ENCODE measurements around the gene COLEC12.

Gene COLEC12

DNA sequence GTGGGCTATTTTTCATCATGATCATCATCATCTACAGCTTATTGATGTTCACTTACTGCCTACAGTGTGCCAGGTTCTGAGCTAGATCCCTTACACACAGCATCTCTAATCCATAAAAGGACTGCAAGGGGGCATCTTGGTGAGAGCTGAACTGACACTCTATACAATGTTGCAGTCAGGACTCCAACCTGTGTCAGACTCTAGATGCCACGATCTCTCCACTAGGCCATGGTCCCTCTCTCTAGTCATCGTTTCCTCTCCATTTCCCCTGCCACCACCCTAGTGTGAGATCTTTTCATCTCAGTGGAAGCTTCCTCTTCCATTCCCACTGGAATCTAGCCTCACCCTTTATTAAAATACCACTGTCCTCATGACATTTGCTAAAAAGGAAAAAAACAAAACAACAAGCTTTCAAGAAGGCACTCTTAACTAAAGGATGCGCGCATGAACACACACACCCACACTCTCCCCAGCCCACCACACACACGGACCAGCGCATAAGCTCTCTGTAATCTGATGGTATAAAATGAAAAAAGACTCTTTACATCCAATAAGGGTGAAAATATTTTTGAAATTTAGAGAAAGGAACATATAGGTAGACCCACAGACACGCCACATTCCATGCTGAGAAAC is 139.3 kb downstream of the COLEC12 start:
- DNase-seq, result no peak

DNA sequence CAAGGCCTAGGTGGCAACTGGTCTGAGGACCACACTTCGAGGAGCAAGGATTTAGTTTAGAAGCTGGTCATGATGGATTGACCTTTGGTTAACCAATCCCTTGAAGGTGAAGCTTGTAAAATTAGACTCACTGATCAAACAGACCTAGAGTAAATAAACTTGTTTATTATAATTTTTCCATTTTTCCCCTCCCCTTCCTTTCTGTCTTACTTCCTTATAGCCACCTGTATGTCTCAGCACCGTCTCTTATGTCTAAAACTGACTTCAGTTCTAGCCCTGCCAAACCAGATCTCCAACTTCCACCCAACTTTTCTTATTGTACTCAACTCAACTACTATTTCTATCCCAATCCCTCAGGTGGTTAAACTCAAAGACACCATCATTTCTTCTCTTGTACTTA is 139.8 kb downstream of the COLEC12 start:
- DNase-seq, result no peak

DNA sequence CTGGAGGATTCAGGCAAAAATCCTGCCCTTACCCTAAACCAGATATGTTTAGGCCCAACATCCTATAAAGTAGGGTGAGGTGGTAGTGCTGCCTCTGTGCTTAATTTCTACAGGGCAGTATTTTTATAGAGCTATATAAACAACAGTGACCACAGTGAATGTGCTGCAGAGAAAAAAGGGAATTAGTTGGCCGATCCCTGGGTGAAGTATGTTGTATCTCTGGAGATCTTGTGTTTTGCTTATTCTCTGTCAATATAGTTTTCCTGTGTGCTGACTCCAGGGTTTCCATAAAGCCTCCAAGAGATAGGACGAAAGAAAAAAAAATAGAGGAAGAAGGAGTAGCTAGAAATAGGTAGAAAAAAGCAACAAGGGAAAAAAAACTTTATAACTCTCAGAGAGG is 143.7 kb downstream of the COLEC12 start:
- DNase-seq, result no peak

DNA sequence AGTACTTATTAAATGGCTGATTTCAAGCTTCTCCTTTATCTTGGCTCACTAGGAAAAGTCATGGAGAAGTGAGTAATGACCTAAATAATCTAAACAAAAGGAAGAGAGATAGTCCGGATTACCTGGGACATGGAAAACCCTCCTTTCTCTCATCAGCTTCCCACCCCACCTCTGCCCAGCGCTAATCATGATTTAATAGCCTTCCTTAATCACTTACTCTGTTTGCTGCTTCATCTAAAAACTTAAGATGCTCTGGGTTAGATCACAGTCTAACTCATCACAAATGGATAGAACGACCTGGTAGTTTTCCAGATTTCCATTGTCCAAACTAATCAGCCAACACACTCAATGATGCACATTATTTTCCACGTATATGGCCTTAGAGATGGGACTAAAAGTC is 144.8 kb downstream of the COLEC12 start:
- no peak for DNase-seq

DNA sequence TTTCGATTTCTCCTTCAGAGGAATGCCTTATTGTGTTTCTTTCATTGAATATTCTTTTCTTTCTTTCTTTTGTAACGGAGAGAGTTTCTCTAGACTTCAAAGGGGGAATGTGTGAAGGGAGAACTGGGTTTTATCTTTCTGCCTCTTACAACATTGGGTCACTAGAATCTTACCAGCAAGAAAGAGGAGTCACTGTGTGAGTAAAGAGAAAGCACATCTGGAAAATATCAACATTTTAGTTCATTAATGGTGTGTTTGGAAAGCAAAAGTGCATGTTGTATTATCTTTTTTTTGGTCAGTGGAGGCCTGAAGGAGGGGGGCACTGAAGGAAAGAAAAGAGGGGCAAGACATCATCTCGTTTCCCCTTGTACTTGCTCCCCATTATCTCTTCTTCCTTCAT is 146.0 kb downstream of the COLEC12 start:
- DNase-seq, result no peak

DNA sequence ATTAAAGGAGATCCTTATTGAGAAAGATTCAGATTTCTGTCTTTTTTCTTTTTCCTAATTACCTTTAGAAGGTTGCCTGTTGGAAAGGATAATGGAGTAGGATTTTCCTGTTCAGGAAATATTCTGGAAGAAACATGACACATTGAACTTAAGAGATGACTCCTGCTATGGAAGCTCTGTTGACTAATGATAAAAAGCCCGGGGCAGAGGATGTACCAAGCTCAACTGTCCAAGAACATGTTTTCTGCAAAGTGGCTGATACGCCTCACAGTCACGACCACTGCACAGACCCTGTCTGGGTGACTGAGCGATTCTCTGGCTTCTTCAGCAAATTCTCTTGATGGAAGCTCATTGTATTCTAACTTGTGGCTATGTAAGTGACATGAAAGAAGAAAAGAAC is 146.5 kb downstream of the COLEC12 start:
- no peak for DNase-seq

DNA sequence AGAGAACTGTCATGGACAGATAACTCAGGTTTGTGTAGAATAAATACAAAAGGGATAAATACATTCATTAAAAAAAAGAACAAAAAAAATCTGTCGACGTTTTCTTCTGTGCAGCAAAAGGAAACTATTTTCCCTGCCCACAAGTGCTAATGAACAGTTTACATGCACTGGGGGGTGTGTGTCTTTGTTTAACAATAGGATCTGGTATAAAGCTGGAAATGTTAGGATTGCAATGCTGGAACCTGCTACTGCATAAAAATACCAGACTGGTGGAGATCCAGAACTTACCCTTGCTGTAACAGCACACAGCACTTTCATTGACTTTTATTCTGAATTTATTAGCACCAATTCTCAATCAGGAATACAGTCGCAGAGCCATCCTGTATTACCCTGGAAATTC is 148.1 kb downstream of the COLEC12 start:
- DNase-seq, result no peak

DNA sequence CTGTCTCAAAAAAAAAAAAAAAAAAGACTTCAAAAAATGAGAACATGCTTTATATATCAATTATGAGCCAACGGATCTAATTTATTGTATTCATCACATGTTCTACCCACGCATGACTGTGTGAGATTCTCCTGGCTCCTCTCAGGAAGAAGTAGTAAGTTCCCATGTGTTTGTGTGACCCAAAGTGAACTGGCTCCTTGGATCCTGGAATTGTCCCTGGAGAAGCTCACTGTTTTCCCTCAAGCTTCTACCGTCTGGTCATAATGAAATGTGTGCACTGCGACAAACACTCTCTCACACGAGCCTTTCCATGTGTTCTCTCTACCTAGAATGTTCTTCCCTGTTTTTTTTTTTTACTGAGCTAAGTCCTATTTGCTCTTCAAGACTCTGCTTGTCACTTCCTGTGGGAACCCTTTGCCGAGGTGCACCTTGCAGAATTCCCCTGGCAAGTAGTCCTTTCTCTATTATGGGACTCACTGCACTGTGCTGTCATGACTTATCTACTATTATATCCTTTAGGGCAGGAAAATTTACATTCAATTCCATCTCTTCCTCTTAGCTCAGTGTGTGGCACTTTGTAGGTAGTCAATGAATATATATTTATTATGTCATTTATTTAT is 149.4 kb downstream of the COLEC12 start:
- no peak for DNase-seq

DNA sequence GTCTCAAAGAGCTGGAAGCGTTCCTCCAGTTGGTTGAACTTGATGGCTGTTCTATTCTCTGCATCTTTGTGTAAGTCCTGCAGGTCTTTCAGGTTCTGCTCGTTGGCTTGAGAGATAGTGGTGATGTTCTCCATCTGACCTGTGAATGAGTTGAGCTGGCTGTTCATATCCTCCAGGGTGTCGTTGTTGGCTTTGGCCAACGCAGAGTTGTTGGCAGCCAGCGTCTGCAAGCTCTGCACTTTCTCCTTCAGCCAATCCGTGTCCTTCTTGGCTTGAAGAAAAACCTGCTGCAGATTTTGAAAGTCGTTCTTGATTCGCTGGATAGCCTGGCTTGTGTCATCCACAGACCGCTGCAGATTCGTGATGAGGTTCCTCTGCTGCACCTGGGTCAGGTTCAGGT is 153.9 kb downstream of the COLEC12 start:
- DNase-seq, result no peak

DNA sequence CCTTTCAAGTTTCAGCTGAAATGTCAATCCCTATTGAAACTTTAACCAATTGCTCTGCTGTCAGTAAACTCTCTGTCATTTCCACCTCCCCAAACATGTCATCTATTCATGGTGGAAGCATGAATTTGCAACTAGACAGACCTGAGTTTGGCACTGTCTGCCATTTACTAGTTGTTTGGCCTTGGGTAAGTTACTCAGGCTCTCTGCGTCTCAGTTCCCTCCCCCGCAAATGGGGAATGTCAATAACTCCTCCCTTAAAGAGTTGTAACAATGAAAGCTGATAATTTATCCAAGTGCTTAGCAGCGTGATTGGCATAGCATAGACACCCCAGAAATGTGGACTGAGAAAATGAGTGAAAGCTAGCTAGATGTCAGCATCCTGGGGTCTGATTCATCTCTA is 159.4 kb downstream of the COLEC12 start:
- no peak for DNase-seq

DNA sequence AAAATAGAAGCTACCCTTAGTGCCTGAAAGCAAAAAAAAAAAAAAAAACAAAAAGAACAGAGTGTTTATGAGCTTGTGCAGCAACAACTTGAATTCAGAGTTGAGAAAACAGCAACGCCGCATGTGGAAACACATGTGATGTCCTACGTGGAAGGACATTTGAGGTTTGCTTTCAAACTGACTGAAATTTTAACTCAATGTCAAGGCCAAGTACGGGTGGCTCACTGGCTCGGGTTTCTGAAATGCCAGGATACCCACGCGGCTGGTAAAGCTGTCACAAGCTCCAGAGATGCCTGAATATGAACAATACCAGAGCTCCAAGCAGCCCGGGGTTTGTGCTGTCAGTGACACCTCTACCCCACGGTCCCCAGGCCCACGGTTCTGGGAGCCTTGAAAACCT is 160.5 kb downstream of the COLEC12 start:
- no peak for DNase-seq

DNA sequence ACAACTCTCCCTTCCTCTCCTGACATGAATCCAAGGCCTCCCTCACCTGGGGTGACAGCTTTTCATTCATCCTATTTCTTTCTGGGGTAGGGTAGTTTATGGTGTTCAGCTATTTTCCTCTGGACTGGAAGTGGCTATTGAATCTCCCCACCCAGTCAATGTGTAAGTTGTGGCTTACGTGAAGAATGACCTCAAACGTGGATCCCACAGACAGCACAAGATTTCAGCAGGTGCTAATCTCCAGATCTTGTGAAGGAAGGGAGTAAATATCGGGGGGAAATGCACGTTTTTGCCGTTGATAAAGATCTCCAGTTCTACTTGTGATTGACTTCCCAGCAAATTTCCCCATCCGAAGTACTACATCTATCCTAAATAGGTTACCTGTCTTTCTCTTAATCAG is 161.3 kb downstream of the COLEC12 start:
- no peak for DNase-seq

DNA sequence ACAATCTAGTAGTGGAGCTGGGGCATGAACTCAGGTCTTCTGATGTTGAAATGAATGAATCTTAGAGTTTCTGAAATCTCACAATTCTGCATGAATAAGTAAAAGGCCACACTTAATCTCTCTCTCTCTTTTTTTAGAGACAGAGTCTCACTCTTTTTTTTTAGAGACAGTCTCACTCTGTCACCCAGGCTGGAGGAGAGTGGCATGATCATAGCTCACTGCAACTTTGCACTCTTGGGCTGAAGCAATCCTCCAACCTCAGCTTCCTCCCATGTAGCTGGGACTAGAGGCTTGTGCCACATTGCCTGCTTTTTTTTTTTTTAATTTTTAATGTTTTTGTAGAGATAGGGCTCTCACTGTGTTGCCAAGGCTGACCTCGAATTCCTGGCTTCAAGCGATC is 163.8 kb downstream of the COLEC12 start:
- no peak for DNase-seq

DNA sequence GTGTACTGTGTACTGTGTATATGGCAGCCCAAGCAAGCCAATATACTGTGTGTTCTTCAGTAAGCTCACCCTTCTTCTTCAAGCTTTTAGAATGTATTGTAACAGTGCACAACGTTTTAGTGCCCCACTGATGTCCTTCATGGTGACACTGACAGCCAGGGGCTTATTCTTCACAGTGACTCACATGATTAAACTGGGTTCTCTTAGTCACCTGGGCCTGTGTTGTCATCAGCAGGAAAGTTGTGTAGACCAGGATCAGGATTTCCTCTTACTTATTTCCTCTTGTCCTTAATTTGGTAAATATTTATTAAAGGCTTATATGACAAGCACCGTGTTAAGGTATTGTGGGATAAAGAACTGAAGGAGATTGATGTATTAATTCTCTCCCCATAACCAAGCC is 164.8 kb downstream of the COLEC12 start:
- no peak for DNase-seq

DNA sequence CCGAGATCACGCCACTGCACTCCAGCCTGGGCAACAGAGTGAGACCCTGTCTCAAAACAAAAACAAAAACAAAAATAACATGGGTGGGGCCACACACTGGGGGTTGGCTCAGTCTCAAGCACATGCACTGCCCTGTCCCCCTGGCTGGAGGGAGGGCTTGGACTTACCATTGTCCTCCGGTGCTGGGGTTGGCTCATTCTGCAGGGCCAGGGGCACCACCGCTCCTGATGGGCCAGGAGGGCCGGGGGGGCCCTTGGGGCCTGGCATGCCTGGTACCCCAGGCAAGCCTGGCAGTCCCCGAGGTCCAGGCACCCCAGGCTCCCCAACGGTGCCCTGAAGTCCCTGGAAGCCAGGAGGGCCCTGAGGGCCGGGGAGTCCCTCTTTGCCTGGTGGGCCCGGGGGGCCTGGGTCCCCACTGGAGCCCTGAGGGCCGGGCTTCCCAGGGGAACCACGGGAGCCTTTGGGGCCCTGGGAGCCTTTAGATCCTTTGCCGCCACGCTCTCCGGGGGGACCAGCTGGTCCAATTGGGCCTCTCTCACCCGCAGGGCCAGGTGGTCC is 165.8 kb downstream of the COLEC12 start:
- DNase-seq, result no peak

DNA sequence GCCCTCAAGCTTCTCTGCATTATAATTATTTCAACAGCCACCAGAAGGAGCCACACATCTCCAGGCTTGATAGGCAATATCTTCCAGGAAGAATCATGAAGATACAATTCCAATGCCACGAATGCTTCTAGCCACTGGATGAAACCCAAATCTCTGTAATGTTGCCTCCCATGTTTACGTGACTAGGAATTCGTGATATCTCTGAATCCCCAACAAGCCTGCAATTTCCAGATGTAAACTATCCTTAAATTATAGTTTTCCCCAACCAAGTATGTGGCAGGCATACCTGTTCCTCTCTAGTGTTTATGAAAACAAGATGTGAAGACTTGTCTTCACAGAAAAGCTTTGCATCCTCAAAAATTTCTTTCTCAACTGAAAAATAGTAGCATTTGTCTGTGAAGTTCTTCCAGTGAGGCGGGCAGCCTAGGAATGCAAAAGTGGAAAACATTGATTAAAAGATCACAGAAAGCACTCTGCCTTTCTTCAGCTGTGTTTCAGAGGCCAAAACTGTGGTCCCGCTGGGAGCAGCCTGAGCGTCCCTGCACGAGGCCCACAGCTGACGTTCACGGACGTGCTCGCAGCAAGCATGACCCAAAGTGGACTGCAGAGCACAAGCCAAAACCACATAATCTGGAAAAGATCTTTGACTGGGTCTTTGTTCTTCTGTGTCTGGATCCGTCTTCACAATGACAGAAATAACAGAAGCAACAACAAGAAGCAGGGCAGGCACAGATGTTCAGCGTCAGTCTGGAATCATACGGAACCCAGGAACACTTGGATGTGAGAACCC is 167.6 kb downstream of the COLEC12 start:
- no peak for DNase-seq

DNA sequence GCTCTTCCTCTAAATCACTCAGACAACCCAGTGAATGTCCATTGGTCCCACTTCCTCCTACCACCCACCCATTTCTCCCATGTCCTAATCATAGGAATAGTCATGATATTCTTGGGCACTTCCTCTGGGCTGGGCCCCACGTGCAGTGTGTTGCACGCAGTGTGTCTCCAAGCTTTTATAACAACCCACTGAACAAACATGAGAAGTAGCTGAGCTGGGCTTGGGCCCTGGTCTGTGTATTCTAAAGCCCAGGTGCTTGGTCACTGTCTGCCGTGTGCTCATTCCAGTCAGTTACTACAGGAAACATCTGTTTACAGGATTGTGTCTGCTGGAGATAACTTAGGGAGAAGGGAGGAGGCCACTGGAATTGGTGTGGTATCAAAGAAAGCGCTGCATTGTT is 168.5 kb downstream of the COLEC12 start:
- DNase-seq, result no peak

DNA sequence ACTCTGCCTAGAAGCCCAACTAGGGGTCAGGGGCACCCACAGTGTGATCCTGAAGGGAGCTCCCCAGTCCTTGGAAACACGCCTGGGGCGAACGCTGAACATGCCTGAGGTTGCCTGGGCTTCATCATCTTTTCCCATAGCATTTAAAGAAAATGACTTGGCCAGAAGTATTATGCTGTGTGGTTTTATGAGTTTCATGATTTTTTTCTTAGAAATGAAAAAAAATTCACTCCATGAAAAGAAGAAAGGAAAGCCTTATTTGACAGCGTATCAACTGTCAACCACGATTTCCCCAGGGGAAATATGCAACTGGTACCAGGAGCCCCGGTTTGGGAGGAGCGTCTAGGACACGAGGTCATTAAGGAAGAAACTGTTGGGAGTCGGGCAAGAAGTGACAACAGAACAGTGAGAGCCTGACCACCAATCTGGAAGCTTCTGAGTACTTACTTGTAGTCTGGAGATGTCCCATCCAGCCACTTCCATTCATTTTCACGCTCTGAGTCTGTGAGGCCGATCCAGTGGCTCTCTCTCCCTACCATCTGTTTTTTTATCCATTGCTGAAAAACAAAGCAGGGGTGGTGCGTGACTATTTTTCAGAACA is 169.2 kb downstream of the COLEC12 start:
- no peak for DNase-seq

DNA sequence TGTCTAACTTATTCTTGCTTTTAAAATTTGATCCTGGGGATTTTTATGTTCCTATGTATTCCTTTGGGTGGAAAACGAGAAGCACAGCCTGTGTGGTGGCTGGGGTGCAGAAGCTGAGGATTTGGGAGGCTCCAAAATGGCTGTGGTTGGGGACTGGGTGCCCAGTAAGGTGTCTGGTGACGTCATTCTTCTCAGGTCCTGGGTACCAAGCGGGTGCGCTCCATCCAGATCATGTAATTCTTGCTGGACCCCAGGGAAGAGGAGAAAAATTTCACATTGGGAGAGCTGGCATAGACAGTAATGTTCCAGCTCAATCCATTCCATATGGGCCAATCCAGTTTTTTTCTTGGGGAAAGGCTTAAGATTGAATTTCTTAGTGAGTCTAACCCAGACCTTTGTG is 171.6 kb downstream of the COLEC12 start:
- DNase-seq, result no peak

DNA sequence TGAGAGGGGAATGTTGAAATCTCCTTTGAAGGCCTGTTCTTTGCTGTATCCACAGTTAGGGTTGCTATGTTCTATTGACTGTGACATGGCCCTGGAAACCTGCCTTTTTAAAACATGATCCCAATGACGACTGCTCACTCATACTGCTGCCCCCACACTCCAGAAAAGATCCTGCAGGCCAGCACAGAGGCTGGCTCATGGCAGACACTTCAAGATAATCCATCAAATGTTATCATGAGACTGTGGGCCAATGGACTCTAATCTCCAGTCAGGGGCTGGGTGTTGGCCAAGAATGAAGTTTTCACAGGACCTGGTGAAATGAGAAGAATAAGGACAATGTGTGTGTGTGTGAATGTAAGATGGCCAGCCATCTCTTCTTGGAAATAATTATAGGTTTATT is 173.7 kb downstream of the COLEC12 start:
- DNase-seq, result no peak

DNA sequence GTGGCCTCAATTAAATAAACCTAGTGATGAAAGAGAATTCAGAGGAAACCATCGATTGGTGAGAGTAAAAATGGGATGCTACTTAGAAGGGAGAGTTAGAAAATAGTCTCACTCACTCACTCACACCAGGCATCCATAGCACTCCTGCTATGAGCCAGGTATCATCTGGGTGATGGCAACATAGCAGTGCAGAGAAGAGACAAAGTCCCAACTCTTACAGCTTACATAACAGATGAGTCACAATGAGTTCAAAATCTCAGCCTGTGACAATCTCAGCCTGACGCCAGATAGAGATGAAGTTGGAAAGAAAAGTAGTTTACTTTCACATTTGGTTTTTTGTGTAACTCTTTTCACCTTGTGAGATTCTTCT is 177.3 kb downstream of the COLEC12 start:
- no peak for DNase-seq

DNA sequence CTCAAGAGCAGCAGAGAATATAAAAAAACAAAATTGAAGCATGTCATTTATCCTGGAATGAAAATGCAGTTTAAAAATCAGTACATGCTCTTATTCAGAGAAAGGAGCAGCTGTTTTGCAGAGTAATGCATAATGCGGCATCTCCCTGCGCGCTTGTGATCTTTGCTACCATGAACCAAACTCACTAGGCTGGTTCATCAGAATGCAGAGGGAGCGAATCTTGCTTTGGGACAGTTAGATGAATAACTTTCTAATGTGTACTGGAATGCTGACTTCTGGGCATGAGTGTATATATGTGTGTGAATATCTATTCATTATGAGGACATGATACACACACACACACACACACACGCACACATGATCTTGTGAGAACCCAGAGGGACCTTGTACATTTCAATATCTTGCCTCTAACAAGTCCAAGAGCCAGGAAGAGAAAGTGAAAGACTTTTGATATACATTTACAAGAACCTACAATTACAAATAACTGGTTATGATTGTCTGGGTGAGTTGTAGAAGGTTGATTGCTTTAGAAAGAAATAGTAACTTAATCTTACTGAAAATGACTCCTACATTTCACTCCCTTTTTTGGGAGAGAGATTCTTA is 178.5 kb downstream of the COLEC12 start:
- no peak for DNase-seq

DNA sequence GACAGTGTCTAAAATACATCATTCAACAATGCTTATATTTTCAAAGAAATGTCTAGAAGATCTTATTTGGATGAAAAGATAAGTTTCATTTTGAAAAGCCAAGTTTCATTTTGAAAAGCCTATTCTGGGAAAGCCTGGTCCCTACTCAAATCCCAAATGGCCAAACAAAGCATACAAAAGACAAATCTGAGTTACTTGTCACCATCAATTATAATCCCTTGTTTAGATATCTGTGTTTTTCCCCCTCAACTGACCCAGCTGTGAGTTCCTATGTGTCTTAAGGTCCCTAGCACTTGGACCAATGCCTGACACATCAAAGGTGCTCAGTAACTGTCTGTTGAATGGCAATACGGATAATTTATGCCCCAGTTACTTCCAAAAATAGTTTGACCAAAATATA is 180.3 kb downstream of the COLEC12 start:
- no peak for DNase-seq

Measured in right kidney (tissue), 1 donor.